CD1c-positive myeloid dendritic cell (primary cell): Measurements from ENCODE around the gene DNAJB6.

Source experiments
- DNase-seq: peaks from one replicate; pipeline ENCODE4 v3.0.0-alpha.2; 2016; ENCODE audit errors: extremely low spot score

DNAJB6 gene

DNA sequence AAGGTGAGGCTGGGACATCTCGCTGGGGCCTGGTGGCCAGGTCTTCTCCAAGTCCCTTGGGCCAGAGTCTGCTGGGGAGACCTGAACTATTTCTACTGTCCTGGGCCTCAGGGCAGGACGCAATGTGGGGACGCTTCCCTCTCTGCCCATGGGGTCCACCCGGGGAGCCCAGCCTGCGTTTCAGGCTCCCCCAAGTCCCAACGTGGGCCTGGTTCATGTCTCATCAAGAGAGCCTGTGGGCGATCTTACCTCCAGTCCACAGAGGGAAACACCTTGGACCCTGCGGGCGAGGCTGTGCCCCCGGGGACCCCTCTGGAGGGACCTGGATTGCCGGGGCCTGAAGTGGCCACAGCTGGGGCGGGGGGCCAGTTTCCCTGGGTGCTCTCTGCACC is 91.7 kb downstream of the DNAJB6 start:
- no peak for DNase-seq

DNA sequence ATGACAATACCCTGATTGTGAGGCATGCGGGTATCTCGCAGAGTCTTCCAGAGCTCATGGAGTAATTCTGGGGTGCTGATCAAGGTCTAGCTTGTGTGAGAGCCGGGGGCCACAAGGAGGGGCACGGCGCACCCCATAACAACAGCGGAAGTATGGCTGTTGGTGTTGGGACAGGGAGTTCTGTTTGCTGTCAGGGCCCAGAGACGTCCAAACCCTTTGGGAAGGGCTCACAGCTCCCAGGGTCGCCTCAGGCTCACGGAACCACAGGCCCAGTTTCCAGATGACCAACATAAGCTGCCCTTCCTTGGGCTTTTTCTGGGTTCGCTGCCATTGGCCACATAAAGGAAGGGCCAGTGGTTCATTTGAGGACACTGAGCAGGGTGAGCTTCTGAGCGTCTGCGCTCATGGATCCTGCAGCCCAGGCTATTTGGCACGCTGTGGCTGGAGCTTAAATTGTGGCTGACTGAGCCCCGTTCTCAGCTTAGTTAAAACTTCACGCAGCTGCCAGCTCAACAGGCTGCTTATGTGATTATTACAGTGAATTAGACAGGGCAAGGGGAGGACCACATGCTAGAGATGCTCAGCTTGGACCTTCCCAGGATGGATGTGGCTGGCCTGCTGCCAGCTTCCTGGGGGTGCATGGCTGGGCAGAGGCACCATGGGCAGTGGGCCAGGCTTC is 92.3 kb downstream of the DNAJB6 start:
- no peak for DNase-seq

DNA sequence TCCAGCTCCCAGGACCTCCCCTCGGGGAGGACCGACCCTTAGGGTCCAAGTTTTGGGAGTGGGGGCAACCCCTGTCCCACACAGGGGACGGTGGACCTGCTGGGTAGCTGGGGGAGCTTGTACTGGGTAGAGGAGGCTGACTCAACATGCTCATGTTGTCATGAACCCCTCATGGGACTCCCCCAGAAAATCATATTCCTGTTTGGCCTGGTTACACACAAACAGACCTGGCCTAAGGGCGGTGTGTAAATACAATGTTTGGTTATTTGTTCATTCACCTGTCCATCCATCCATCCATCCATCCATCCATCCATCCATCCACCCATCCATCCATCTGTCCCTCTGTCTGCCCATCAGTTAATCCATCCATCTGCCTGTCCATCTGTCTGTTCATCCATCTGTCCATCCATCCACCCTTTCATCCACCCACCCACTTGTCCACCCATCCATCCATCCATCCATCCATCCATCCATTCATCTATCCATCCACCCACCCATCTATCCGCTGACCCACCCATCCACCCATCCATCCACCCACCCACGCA is 92.9 kb downstream of the DNAJB6 start:
- no peak for DNase-seq

DNA sequence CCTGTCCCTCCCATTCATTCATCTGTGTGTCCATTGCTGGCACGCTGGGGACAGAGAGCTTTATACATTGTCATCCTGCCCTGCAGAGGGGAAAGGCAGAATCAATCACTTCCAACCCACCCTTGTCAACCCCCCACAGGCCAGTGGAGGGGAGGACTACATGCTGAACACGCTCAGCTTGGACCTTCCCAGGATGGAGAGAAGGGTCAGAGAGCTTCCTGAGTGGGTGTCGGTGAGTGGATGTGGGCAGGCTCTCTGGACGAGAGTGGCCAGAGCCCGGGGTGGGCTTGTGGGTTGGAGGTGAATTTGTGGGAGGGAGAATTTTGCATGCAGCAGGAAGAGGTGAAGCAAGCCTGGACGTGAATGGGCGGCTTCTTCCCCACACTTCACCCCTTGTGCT is 93.9 kb downstream of the DNAJB6 start:
- no peak for DNase-seq

DNA sequence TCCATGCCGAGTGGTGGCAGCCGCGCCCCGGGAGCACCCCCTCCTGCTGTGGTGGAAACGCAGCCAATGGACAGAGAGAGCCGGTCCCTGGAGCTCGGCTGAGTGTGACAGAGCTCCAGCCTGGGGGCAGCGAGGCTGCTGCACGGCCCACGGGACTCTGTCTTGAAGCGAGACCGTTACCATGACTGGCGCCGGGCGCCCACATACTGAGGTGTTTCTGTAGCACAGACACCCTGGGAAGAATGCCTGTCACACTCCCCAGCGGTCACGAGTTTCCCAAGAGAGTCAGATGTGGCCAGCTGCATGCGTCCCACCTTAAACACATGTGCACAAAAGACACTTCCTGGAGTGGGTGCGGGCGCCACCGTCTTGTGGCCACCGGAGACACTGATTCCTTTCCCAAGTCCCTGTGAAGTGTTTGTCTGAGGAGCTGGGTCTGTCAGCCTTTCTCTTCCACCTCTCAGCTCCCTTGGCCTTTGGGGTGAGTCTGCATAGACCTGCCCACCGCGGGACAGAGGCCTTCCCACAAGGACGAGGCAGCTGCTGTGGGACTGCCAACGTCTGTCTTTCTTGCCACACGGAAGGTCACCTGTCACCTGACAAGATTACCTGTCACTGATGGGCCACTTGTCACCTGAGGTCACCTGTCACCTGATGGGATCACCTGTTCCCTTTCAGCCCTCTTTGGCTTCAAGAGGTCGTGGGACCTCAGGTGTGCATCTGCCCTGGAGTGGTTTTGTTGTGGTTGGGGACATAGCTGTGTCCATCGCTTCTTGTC is 94.6 kb downstream of the DNAJB6 start:
- no peak for DNase-seq

DNA sequence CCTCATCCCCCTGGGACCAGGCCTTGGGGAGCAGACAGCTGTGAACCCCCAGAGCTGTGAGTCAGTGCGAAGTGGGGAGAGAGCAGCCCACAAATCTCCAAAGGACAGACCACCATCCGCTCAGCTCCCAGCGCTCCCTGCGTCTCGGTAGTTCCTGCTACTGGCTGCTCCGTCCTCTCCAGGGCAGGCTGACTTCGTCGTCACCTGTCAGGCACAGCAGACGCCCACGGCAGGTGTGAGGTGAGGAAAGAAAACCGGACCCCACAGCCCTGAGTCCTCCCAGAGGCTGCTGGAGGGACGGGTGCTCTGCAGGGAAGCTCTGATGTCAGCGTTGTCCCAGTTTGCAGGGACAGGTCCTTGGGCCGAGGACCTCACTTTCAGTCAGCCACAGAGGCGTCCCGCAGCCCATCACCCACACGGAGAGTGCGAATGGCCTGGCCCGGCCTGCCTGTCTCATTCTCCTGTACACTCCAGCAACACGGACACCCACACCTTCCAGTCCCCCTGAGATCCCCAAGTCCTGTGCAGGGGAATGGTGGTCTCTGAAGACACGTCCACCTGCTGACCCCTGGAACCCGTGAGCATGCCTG is 95.2 kb downstream of the DNAJB6 start:
- DNase-seq = no peak

DNA sequence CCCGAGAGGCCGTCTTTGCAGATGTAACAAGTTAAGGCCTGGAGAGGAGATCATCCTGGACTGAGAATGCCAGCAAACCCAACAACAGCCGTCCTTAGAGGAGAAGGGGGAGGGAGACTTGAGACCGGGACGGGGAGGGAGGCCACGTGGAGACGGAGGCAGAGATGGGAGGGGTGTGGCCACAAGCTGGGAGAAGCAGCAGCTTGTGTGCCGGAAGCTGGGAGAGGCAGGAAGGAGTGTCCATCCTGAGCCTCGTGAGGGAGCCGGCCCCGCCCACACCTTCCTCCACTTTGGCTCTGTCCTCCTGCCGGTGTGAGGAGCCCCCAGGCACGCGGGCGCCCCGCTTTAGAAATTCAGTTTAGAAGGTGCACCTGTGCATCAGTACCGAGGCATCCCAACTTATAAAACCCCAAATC is 95.7 kb downstream of the DNAJB6 start:
- peak; percentile 43 for DNase-seq

DNA sequence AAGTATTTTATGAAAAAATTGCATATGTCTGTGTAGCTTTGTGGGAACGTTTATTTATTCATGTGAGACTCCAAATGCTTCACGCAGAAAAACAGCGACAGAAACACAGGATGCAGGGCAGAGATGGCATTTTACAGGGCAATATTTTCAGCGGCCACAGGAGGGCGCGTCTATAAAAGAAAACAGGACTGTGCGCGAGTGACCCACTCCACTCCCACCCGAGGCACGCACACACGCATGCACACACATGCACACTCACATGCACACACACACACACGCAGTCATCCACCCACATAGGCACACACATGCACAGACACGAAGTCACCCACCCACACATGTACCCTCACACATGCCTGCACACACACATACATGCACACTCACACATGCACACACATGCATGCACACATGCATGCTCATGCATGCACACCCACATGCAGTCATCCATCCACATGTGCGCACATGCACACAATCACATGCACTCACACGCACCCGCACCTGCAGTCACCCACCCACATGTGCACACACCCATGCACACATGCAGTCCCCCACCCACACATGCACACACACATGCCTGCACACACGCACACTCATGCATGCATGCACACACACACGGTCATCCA is 96.3 kb downstream of the DNAJB6 start:
- peak; percentile 55 for DNase-seq

DNA sequence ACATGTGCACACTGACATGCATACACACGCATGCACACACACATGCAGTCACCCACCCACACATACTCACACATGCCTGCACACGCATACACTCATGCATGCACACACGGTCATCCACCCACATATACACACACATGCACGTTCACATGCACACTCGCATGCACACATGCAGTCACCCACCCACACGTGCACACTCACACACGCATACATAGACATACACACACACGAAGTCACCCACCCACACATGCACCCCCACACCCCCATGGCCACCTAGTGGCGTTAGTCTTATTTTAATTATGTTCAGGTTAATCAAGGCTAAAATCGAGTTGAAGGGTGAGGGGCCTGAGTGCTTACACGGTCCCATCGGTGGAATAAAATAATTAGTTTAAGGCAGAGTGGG is 96.8 kb downstream of the DNAJB6 start:
- DNase-seq = no peak

DNA sequence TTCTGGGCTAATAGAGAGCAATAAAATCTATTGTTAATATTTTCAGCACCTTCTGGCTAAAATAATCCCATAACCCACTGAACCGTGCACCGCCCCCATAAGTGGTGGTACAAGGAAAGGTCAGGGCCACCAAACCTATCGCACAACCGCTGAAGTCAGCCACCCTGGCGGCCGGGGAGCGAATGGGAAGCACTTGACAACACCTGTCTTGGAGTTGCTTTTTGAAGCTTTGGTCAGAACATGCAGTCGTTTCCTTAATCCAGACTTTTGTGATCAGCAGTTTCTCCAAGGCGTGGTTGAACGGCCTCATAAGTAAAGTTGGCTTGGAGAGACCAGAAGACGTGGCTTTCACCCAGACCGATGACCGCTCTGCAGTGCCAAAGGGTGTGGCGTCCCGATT is 97.4 kb downstream of the DNAJB6 start:
- no peak for DNase-seq

DNA sequence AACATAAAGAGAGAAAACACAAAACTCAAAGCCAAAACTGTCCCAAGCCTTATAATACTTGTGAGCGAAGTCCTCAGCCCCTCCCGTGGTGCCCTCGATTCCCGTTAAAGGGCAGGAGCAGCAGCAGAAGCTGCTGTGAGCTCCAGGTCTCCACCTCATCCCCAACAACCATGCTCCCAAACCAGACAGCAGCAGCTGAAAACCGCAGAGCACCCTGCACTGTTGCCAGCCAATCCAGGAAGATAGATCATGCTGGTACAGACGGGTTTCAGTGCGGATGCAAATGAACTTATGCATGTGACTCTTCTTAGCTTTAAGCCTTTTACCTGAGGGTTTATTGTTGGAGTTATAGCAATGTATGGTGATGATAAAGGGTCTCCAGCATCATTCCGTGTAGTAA is 97.9 kb downstream of the DNAJB6 start:
- DNase-seq = no peak

DNA sequence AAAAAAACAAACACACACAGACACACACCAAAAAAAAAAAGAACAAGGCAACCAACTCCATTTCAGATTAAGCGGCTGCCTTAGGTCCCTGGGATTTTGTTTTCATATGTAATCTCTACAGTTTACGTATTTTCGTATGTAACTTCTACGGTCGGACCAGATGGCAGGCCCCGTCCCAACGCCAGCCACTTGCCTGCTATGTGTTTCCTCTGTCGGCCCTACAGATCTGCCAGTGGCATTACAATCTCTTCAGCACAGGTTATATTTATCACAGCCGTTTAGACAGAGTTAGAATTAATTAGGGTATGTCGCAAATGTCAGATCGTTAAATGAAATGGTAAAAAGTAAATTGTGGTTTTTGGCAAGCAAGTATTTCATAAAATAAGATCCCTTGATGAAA is 99.3 kb downstream of the DNAJB6 start:
- DNase-seq = no peak

DNA sequence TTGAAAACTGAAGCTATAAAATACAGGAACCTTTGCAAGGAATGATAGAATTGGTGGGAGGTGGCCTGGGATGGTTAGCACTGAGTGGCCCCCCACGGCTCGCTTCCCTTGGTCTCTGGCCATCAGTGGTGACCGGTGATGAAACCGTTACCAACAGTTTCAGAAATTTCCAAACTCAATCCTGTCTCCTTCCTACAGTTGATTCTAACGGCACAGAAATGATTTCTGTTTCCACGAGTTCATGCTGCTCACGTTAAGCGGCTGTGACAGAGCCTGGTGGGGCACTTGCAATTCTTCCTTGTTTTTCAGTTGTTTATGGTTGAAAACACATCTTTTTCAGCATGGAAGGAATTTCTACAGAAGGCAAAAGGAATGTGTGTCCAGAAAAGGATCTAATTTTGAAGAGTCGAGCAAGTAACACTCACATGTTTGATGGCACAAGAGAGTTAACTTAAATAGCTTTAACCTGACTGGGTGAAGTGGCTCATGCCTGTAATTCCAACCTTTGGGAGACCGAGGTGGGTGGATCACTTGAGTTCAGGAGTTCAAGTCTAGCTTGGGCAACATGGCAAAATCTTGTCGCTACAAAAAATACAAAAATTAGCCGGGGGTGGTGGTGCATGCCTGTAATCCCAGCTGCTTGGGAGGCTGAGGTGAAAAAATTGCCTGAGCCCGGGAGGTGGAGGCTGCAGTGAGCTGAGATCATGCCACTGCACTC is 100.1 kb downstream of the DNAJB6 start:
- DNase-seq = no peak

DNA sequence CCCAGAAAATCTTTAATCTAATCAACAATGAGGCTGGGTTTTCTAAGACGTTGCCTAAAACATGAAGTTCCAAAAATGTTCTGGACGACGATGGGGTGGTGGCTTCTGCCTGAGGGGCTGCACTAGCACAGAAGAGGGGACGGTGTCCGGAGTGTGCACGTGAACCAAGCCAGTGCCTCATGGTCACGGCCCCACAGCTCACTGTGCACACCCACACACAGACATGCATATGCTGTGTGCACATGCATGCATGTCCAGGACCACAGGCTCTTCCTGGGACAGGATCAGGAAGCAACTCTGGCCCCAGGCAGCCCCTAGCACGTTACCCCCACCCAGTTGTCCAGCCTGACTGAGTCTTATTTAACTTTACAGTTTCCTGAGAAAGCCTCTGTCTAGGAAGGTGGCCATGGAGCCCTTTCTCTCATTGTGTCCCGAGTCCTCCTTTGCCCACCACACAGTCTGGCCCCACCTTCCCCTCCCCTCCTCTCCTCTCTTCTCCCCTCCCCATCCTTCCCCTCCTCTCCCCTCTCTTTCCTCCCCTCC is 100.8 kb downstream of the DNAJB6 start:
- DNase-seq = no peak

DNA sequence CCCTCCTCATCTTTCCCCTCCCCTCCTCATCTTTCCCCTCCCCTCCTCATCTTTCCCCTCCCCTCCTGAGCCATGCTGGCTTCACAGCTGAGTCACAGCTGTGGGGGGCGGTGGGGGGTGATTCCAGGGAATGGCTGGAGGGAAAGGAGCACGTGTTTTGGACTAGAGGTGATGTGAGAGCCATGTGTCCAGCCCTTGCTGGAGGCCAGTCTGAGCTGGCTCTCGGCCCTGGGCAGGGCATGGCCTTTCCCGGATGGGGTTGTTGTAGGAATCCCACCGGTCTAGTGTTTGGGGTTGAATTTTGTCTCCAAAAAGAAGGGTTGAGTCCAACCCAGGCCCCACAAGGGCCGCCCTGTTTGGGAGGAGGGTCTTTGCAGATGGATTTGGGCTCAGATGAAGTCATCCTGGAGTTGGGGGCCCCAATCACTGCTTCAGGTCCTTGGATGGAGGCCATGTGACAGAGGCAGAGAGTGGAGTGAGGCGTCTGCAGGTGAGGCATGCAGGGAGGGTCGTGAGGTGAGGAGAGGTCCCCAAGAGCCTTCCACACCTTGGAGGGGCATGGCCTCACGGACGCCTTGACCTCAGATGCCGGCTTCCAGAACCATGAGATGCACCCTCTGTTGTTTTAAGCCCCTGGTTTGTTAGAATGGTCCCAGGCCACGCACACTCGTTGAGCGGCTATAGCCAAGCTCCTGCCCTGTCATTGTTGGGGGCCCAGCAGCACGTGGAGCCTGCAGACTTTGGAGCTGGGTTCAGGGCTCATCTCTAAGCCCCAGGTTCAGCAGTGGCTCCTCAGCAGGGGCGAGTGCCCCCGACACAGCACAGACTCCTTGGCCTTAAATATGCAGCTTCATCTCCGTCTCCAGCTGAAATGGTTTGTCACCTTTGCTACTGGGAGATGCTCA is 101.6 kb downstream of the DNAJB6 start:
- DNase-seq = no peak

DNA sequence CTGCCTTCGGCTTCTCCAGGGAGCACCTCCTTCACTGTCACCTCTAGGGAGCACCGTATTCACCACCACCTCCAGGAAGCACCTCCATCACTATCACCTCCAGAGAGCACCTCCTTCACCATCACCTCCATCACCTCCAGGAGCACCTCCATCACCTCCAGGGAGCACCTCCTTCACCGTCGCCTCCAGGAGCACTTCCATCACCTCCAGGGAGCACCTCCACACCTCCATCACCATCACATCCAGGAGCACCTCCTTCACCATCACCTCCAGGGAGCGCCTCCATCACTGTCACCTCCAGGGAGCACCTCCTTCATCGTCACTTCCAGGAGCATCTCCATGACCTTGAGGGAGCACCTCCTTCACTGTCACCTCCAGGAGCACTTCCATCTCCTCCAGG is 102.3 kb downstream of the DNAJB6 start:
- DNase-seq = no peak

DNA sequence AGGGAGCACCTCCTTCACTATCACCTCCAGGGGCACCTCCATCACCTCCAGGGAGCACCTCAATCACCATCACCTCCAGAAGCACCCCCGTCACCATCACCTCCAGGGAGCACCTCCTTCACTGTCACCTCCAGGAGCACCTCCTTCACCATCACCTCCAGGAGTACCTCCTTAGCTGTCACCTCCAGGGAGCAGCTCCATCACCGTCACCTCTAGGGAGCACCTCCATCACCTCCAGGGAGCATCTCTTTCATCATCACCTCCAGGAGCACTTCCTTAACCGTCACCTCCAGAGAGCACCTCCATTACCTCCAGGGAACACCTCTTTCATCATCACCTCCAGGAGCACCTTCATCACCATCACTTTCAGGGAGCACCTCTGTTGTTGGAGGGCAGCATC is 103.0 kb downstream of the DNAJB6 start:
- DNase-seq = no peak

DNA sequence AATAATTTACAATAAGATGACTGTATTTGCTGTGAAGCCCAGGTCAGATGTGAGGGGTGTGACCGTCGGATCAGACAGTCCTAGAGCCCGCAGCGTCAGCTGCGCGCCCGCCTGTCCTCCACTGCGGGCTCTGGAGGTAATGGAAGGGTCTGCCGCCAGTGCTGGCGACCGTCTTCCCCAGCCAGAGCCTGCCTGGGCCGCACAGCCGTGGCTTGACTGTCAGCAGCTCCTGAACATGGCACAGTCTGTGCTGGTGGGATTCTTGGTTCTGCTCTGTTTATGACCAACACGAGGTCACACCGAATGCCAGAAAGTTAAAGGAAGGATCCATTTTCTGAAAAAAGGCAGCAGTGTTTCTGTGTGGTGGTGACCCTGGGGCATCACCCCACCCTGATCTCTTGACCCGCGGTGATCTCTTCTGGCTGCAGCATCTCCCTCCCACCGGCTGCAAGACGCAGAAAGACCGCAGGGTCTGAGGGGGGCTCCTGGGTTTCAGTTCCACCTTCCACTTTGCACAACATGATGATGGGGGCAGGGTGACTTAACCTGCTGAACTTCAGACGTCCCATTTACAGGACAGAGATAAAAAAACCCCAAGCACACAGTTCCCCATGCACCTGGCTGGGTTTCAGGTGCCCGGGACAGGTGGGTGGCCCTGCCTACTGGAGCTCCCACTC is 103.7 kb downstream of the DNAJB6 start:
- DNase-seq = no peak

DNA sequence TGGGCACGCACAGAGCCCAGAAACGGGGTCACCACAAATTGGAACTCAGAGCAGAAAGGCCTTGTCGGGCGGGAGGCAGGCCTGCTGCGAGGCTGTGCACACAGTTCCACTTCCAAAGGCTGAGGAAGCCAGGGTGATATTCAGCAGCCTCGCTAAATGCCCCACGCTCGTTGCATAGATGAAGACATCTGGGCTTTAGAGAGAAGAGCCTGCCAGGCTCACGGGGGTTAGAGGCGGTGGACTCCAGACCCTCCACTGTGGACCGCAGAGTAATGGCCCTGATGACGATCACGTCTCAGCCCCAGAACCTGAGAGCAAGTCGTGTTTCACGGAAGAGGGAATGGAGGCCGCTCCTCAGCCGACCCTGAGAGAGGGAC is 104.2 kb downstream of the DNAJB6 start:
- DNase-seq = no peak

DNA sequence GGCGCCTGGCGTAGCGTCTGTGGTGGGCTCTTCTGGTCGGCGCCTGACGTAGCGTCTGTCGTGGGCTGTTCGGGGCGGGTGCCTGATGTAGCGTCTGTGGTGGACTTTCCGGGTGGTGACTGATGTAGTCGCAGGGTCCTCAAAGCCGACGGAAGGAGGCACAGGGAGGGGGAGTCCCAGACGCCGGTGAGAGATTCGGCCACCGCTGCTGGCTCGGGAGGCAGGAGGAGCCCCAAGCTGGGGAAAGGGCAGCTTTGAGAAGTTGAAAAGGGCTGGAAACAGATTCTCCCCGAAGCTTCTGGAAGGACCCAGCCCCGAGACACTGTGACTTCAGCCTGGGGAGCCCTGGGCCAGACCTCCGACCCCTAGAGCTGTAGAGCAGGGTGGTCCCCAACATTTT is 105.7 kb downstream of the DNAJB6 start:
- no peak for DNase-seq
